ENCODE data around the gene POLR2A.

The POLR2A gene

DNA sequence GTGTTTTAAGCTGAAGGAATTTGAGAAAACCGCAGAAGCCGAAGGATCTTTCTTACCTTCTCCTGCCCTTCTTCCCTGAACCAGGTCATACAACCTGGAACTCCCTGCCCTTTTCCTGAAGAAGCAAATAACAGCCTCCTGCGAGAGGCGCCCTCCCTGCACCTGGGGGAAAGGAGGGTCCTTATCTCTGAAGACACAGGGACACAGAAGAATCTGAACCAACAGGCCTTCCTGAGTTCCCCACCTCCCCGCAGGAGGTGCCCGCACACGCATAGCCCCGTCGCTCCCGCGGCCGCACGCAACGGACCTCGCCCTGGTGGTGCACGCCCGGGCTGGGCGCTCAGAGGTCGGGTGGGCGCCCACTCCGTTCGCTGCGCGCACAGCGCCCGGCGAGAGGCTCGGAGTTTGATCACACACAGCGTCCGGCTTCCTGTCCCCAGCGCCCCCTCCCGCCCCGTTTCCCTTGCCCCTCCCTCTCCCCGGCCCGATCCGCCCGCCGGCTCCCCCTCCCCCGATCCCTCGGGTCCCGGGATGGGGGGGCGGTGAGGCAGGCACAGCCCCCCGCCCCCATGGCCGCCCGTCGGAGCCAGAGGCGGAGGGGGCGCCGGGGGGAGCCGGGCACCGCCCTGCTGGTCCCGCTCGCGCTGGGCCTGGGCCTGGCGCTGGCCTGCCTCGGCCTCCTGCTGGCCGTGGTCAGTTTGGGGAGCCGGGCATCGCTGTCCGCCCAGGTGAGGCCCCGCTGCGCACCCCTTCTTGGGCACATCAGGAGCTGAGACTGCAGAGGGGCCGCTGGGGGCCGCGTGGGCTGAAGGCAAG, 64.6 kb downstream of the POLR2A start, which contains the start of gene TNFSF12:
Gene TNFSF12 (plus strand): TSS at position 474 of the 816 bp plus-strand sequence. CDS start 96 bp downstream, at position 570.
- H3K27ac ChIP-seq: peak within 1 kb of the TSS; percentile 68
- TF ChIP-seq, protein P1, sequence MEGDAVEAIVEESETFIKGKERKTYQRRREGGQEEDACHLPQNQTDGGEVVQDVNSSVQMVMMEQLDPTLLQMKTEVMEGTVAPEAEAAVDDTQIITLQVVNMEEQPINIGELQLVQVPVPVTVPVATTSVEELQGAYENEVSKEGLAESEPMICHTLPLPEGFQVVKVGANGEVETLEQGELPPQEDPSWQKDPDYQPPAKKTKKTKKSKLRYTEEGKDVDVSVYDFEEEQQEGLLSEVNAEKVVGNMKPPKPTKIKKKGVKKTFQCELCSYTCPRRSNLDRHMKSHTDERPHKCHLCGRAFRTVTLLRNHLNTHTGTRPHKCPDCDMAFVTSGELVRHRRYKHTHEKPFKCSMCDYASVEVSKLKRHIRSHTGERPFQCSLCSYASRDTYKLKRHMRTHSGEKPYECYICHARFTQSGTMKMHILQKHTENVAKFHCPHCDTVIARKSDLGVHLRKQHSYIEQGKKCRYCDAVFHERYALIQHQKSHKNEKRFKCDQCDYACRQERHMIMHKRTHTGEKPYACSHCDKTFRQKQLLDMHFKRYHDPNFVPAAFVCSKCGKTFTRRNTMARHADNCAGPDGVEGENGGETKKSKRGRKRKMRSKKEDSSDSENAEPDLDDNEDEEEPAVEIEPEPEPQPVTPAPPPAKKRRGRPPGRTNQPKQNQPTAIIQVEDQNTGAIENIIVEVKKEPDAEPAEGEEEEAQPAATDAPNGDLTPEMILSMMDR (conservative IDR thresholded peaks at IDR 0.05): 0 out of 2 replicates have a peak, but pooled peaks have one; percentile 19
